H1 (cell line): ENCODE data around the gene NAT10.

Experiments used
- CTCF ChIP-seq, 3 experiments: IDR thresholded peaks; 1 replicate in 2 of 3; 2 replicates in 1 of 3; pipeline versions ENCODE4 v1.5.1 to v1.6.1; 2011; ENCODE audit warnings: low read length in 3 of 3, mild to moderate bottlenecking in 3 of 3, inconsistent platforms in 2 of 3, low read depth in 1 of 3, moderate library complexity in 1 of 3; ENCODE audit not compliant: insufficient read depth in 1 of 3; ENCODE audit errors: control extremely low read depth in 1 of 3
- EZH2 ChIP-seq: fragments of 200-600 bp; sonication (generic); IDR thresholded peaks from 2 replicates; pipeline ENCODE4 v1.7.1; 2012; ENCODE audit warnings: low read depth, mild to moderate bottlenecking, moderate library complexity, low read length, inconsistent platforms; ENCODE audit not compliant: severe bottlenecking
- FOSL1 ChIP-seq: IDR thresholded peaks from 2 replicates; pipeline ENCODE4 v1.6.1; 2011; ENCODE audit warnings: mild to moderate bottlenecking, low read depth, low read length, moderate library complexity; ENCODE audit not compliant: insufficient read depth
- KDM1A ChIP-seq: fragments of 200-600, 300-600 bp; sonication (generic); IDR thresholded peaks from 2 replicates; pipeline ENCODE4 v1.7.1; 2016; ENCODE audit warnings: mild to moderate bottlenecking, low read length, borderline replicate concordance
- KDM5A ChIP-seq: fragments of 200-600 bp; IDR thresholded peaks from 2 replicates; pipeline ENCODE4 v1.7.1; 2012; ENCODE audit warnings: mild to moderate bottlenecking, low read length, inconsistent platforms, mixed read lengths
- MAFK ChIP-seq: IDR thresholded peaks from 2 replicates; pipeline ENCODE4 v1.6.1; 2012; ENCODE audit warnings: low read depth, mild to moderate bottlenecking, improper control_type of control experiment, low read length
- POLR2A ChIP-seq, 2 experiments: IDR thresholded peaks; 1 replicate in 1 of 2; 2 replicates in 1 of 2; pipeline ENCODE4 v1.6.1; 2011; ENCODE audit warnings: low read depth in 2 of 2, low read length in 2 of 2, mild to moderate bottlenecking in 2 of 2; ENCODE audit errors: control extremely low read depth in 1 of 2
- POLR2AphosphoS5 ChIP-seq: IDR thresholded peaks from 2 replicates; pipeline ENCODE4 v1.6.1; 2011; ENCODE audit warnings: low read depth, low read length
- RXRA ChIP-seq: IDR thresholded peaks from 2 replicates; pipeline ENCODE4 v1.6.1; 2011; ENCODE audit warnings: low read depth, mild to moderate bottlenecking, low read length, moderate library complexity; ENCODE audit not compliant: insufficient read depth
- SP1 ChIP-seq: IDR thresholded peaks from 2 replicates; pipeline ENCODE4 v1.6.1; 2011; ENCODE audit warnings: low read depth, low read length
- SP4 ChIP-seq: IDR thresholded peaks from 2 replicates; pipeline ENCODE4 v1.6.1; 2012; ENCODE audit warnings: low read length, inconsistent platforms
- SRF ChIP-seq: IDR thresholded peaks from 2 replicates; pipeline ENCODE4 v1.6.1; 2011; ENCODE audit warnings: mild to moderate bottlenecking, low read depth, low read length, moderate library complexity
- TEAD4 ChIP-seq: IDR thresholded peaks from 2 replicates; pipeline ENCODE4 v1.6.1; 2012; ENCODE audit warnings: low read depth, low read length, inconsistent platforms, mixed read lengths
- YY1 ChIP-seq: IDR thresholded peaks from 2 replicates; pipeline ENCODE4 v1.6.1; 2011; ENCODE audit warnings: low read depth, mild to moderate bottlenecking, low read length

GRCh38 chr11:34184505-34185015 lies 79.1 kb downstream of the NAT10 start:
- no peak for TF ChIP-seq CTCF (IDR thresholded peaks at IDR 0.05; ENCODE audit: control extremely low read depth in 1 of 3, insufficient read depth in 1 of 3, low read depth in 1 of 3, low read length in 3 of 3)
- TF ChIP-seq POLR2A (IDR thresholded peaks at IDR 0.05; ENCODE audit: control extremely low read depth in 1 of 2, low read depth in 2 of 2, low read length in 2 of 2): no peak
- no peak for TF ChIP-seq KDM5A
- TF ChIP-seq YY1: no peak
- no peak for TF ChIP-seq EZH2
- TF ChIP-seq SP1: no peak
- TF ChIP-seq TEAD4: no peak
- TF ChIP-seq FOSL1: no peak
- TF ChIP-seq KDM1A: no peak
- TF ChIP-seq MAFK: no peak
- no peak for TF ChIP-seq RXRA
- no peak for TF ChIP-seq SP4
- no peak for TF ChIP-seq POLR2AphosphoS5
- no peak for TF ChIP-seq SRF
